Measurements from ENCODE around the gene PYY. TPM values are rescaled to one million over a fixed set of nuclear protein-coding genes. Genes with fewer than 3 reads are reported as not detected.

Gene PYY
- total RNA-seq, 2 experiments from 2014 or later = not detected

GRCh38 chr17:43987131-43988021, 33.6 kb upstream of the PYY start:
- Mint-ChIP-seq H3K36me3 (no peaks in the 10 kb centered on the region), H3K27ac (no peak overlapping the region), H3K4me1 (peaks cover 15% of the 10 kb centered on the region), H3K27me3 (peaks cover 51% of the 10 kb centered on the region), H3K9me3 (ENCODE audit: low read depth) (no peaks in the 10 kb centered on the region), H3K4me3 (no peak overlapping the region)
- DNase-seq (no peak), ATAC-seq (no peak)
- CTCF ChIA-PET = interaction anchor here (1.4 to 2.9 kb wide), 2 partner anchors 20 to 43 kb away, joined by 5 to 11 read pairs; no protein-coding TSS in a partner anchor

- DNase-seq (peak; percentile 55), ATAC-seq (peak; percentile 53)
- H3K4me3 Mint-ChIP-seq = no peak overlapping the region
- H3K27me3 Mint-ChIP-seq = peaks cover 57% of the 10 kb centered on the region
- peaks cover 15% of the 10 kb centered on the region for H3K4me1 Mint-ChIP-seq
- H3K27ac Mint-ChIP-seq = no peak overlapping the region
- no peaks in the 10 kb centered on the region for H3K36me3 Mint-ChIP-seq
- no peaks in the 10 kb centered on the region for H3K9me3 Mint-ChIP-seq (ENCODE audit: low read depth)
- CTCF ChIA-PET = interaction anchor here (1.4 to 2.9 kb wide), 3 partner anchors 7 to 42 kb away, joined by 5 to 11 read pairs (median 7); no protein-coding TSS in a partner anchor
These were observed 32.7 kb upstream of the PYY start for GRCh38 chr17:43986225-43986981.

DNA sequence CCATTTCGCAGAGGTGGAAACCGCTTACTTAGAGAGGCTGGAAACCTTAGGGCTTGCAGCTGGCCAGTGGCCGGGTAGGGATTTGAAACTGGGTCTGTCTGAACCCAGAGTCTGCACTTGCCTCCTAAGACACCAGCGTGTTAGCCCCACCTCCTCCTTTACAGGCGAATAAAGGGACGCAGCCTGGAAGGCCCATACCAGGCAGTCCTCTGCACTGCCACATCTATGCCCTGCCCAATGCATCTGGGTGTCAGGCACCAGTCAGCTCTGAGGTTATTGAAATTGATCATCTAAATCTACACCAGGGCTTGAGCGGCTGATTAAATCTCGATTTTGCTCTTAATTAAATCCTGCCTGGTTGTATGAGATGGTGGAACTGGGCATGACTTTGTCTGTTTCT, 30.8 kb upstream of the PYY start:
- no peaks in the 10 kb centered on the region for H3K36me3 Mint-ChIP-seq
- H3K9me3 Mint-ChIP-seq (ENCODE audit: low read depth) = no peaks in the 10 kb centered on the region
- DNase-seq = no peak
- H3K4me3 Mint-ChIP-seq = no peak overlapping the region
- H3K27me3 Mint-ChIP-seq = peaks cover 68% of the 10 kb centered on the region
- ATAC-seq = no peak
- H3K27ac Mint-ChIP-seq = no peak overlapping the region
- peaks cover 15% of the 10 kb centered on the region for H3K4me1 Mint-ChIP-seq
- CTCF ChIA-PET = interaction anchor here (2.4 kb wide), 1 partner anchor 9 kb away, joined by 7 read pairs; no protein-coding TSS in a partner anchor

- DNase-seq = no peak
- peaks cover 15% of the 10 kb centered on the region for H3K4me1 Mint-ChIP-seq
- H3K9me3 Mint-ChIP-seq (ENCODE audit: low read depth) = no peaks in the 10 kb centered on the region
- CTCF ChIA-PET = interaction anchor here (2.4 to 2.5 kb wide), 2 partner anchors 10 to 40 kb away, joined by 7 to 14 read pairs; no protein-coding TSS in a partner anchor
- peak; percentile 39 for ATAC-seq
- no peak overlapping the region for H3K27ac Mint-ChIP-seq
- no peaks in the 10 kb centered on the region for H3K36me3 Mint-ChIP-seq
- H3K27me3 Mint-ChIP-seq = peaks cover 67% of the 10 kb centered on the region
- no peak overlapping the region for H3K4me3 Mint-ChIP-seq
These were observed 30.0 kb upstream of the PYY start for GRCh38 chr17:43983515-43984411.

- Mint-ChIP-seq H3K9me3 (ENCODE audit: low read depth) (no peaks in the 10 kb centered on the region), H3K36me3 (no peaks in the 10 kb centered on the region), H3K4me1 (peaks cover 15% of the 10 kb centered on the region), H3K27me3 (peaks cover 70% of the 10 kb centered on the region), H3K27ac (no peak overlapping the region), H3K4me3 (no peak overlapping the region)
- DNase-seq = no peak
- CTCF ChIA-PET = interaction anchor here (2.5 kb wide), 1 partner anchor 39 kb away, joined by 14 read pairs; no protein-coding TSS in a partner anchor
- ATAC-seq = no peak
These were observed 29.4 kb upstream of the PYY start for GRCh38 chr17:43983196-43983514.

GRCh38 chr17:43982171-43982570, 28.4 kb upstream of the PYY start:
- DNase-seq = no peak
- no peak for ATAC-seq
- Mint-ChIP-seq H3K27ac (no peak overlapping the region), H3K9me3 (ENCODE audit: low read depth) (no peaks in the 10 kb centered on the region), H3K4me3 (no peak overlapping the region), H3K4me1 (peaks cover 12% of the 10 kb centered on the region), H3K27me3 (peaks cover 69% of the 10 kb centered on the region), H3K36me3 (no peaks in the 10 kb centered on the region)
- CTCF ChIA-PET = interaction anchor here (1.0 to 2.5 kb wide), 2 partner anchors 12 to 38 kb away, joined by 3 to 14 read pairs; no protein-coding TSS in a partner anchor

DNA sequence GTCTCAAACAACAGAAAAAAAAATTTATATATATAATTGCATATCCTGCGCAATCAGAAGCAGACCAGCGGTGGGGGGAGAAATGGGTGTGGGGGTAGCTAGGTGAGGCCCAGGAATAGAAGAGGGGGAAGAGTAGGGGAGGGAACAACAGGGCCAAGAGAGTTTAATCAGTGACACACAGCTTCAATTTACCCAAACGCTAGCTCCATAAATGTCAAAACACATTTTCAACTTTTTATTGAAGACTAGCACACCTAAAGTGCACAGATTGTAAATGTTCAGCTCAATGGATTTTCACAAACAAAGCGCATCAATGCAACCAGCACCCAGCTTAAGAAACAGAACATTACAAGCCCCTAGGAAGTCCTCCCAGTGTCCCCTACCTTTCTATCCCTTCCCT, 25.9 kb upstream of the PYY start:
- Mint-ChIP-seq H3K36me3 (no peaks in the 10 kb centered on the region), H3K4me1 (peaks cover 2% of the 10 kb centered on the region), H3K27ac (no peak overlapping the region), H3K9me3 (ENCODE audit: low read depth) (no peaks in the 10 kb centered on the region), H3K4me3 (no peak overlapping the region), H3K27me3 (peaks cover 57% of the 10 kb centered on the region)
- DNase-seq (no peak), ATAC-seq (no peak)
- CTCF ChIA-PET = interaction anchor here (0.9 to 1.3 kb wide), 2 partner anchors 36 to 133 kb away, joined by 3 to 7 read pairs; no protein-coding TSS in a partner anchor

DNA sequence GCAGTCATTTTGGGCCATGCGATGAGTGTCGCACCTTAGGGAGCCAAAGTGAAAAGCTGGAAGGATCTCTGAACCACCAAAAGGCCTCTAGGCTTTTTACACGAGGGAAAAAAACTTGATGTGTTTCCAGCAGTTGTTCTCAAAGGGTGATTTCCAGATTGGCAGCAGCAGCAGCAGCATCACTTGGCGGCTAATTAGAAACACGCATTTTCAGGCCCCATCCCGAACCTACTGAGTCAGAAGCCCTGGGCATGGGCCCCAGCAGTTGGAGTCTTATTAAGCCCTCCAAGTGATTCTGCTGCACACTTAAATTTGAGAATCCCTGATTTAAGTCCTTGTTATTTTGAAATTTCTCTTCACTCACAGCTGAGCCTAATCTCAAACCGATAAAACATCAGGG, 25.3 kb upstream of the PYY start:
- Mint-ChIP-seq H3K27ac (no peak overlapping the region), H3K9me3 (ENCODE audit: low read depth) (no peaks in the 10 kb centered on the region), H3K4me1 (no peaks in the 10 kb centered on the region), H3K4me3 (no peak overlapping the region), H3K36me3 (no peaks in the 10 kb centered on the region), H3K27me3 (peaks cover 57% of the 10 kb centered on the region)
- CTCF ChIA-PET = interaction anchor here (0.9 to 1.3 kb wide), 2 partner anchors 35 to 133 kb away, joined by 3 to 7 read pairs; no protein-coding TSS in a partner anchor
- no peak for DNase-seq
- ATAC-seq = no peak

- Mint-ChIP-seq H3K27me3 (peaks cover 52% of the 10 kb centered on the region), H3K4me3 (no peak overlapping the region), H3K4me1 (no peaks in the 10 kb centered on the region), H3K9me3 (ENCODE audit: low read depth) (no peaks in the 10 kb centered on the region), H3K27ac (no peak overlapping the region), H3K36me3 (no peaks in the 10 kb centered on the region)
- CTCF ChIA-PET = no interaction called here
- no peak for DNase-seq
- no peak for ATAC-seq
These were observed 24.3 kb upstream of the PYY start for GRCh38 chr17:43978078-43978477.

DNA sequence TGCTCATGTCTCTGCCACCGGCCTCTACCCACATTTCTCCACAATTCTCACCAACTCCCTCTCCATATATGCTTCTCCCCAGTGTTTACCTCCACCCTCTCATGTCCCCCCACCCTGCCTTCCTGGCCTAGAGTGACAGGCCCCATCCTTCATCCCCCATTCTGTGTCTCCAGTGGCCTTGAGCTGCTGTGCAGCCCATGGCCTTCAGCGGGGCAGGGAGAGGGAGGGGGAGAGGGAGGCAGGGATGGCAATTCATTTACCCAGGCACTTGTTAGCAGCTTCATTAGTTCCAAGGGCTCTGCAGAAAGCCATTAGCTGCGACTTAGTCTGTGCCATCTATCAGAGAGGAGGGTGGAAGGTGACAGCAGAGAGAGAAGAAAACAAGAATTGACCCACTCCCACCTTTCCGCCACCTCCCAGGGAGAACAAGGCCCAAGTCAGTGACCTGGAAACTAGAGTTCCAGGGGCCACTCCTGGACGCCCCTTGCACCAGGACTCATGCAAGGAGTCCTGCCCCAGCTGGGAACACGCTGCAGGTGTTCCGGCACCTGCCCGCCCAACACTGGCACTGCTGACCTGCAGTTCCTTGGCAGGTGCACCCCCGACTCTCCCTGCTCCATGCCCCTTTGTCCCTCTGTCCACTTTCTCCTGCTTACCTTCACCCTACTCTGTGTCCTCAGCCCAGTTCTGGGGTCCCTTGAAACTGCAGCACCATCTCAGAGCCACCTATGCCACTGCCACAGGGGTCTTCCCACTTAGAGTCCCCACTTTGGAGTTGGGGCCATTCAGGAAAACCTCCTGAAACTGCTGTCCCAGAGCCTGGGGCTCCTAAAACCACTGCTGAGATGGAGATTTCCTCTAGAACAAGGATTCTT, 23.5 kb upstream of the PYY start:
- peaks cover 44% of the 10 kb centered on the region for H3K27me3 Mint-ChIP-seq
- H3K36me3 Mint-ChIP-seq = no peaks in the 10 kb centered on the region
- no peaks in the 10 kb centered on the region for H3K4me1 Mint-ChIP-seq
- H3K4me3 Mint-ChIP-seq = no peak overlapping the region
- no peaks in the 10 kb centered on the region for H3K9me3 Mint-ChIP-seq (ENCODE audit: low read depth)
- ATAC-seq (no peak), DNase-seq (no peak)
- no peak overlapping the region for H3K27ac Mint-ChIP-seq
- CTCF ChIA-PET = interaction anchor here (1.3 kb wide), 1 partner anchor 33 kb away, joined by 4 read pairs; no protein-coding TSS in a partner anchor

- CTCF ChIA-PET = no interaction called here
- H3K27me3 Mint-ChIP-seq = peaks cover 40% of the 10 kb centered on the region
- no peak for DNase-seq
These were observed 22.2 kb upstream of the PYY start for GRCh38 chr17:43975898-43976297.

More at GRCh38 chr17:43975898-43976297, 22.2 kb upstream of the PYY start:
- H3K27ac Mint-ChIP-seq = no peak overlapping the region
- no peaks in the 10 kb centered on the region for H3K9me3 Mint-ChIP-seq (ENCODE audit: low read depth)
- no peak for ATAC-seq
- no peaks in the 10 kb centered on the region for H3K4me1 Mint-ChIP-seq
- H3K36me3 Mint-ChIP-seq = no peaks in the 10 kb centered on the region
- H3K4me3 Mint-ChIP-seq = no peak overlapping the region

Data from activated CD8-positive, alpha-beta memory T cell treated with anti-CD3 and anti-CD28 coated beads, Interleukin-2, amount 10 ng/mL, durations not matched to agents 7 days and 5 days (primary cell).